HG03066 (cell line): ENCODE data around the gene CCNT1.
A peak's percentile ranks its signal among the peaks of the same experiment; 100 is the strongest.
"Not testable (repeated sequence)": the region's sequence is repeated elsewhere in the genome, so short reads cannot be mapped to it uniquely, and the experiment has no call there.

Experiments
- ATAC-seq: cut with Tn5 transposase; IDR thresholded peaks from one replicate; pipeline ENCODE4 v1.9.1; 2021; ENCODE audit warnings: low read depth; ENCODE audit not compliant: unreplicated experiment

The CCNT1 gene

DNA sequence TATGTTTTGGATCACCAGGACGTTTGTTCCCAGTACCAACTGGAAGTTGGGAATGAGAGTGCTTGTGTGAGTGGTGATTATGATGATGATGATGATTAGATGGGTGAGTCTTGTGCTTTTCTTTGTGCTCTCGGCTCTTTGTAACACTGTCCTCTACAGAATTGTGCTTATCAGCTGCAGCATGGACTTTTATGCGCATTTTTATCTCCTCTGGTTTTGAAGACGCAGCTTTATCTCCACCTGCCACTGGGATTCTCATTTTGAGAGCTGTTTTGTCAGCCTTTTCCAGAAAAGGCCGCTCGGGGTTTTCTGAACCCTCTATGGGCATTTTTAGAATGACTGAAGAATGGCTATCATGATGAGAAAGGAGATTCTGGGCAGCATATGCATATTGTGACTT lies 22.9 kb downstream of the CCNT1 start:
- ATAC-seq = no peak

DNA sequence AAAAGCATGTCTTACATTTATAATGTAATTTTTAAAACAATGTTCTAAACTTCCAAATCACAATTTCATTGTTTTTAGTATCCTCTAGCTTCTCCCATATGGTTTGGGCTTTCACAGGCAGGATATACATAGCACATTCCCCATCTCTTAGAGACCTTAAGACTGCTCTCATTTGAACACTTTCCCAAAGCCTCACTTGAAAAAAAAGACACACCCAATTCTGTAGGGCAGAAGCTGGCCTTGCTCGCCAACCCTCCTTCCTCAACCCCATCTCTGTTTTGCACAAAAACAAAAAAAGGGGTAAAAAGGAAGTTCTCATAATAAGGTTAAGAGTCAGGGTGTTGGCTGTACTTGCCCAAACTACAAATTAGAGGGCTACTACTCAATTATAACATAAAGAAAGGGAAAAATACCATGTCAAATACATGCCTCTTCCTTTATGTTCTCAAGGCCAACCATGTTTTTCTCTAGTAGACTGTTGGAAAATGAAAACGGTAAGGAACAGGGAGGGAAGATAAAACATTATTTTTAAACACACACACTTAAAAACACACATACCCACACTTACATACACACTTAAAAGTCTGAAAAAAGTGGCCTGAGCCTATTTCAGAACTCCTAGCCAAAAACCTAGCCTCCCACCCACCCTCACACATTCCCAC lies 24.6 kb downstream of the CCNT1 start:
- ATAC-seq = no peak

DNA sequence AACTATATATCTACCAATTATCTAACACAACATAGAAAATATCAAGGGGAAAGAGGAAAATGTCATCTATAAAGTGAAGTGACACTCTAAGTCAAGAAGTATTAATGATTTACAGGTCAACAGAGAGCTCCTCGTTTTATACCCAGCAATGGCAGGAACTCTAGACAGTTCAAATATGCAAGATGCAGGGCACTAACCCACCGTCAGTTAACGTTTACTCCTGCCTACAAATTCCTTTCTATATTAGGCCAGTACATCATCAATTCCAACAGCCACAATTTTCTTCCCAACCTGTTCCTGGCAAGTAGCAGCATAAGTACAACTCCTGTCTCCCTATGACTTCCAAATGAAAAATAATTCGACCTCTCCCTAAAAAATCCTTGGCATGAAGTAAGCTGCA lies 25.5 kb downstream of the CCNT1 start:
- no peak for ATAC-seq

DNA sequence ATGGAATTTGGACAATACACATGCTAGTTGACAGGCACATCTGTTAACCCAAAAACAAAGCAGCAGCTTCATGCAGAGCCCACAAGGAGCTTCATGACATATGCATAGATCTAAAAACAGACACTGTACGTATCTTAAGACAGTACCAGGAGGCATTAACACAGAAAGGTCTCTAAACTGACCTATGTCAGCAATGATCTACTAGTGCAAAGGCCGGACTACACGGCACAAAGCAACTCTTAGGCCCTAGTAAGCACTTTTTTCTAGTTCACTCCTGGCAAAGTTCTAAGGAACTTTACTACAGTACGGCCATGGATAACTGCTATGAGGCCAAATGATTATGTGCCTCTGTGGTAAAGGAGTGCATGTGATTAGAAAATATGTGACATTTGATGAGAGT lies 26.1 kb downstream of the CCNT1 start:
- no peak for ATAC-seq

DNA sequence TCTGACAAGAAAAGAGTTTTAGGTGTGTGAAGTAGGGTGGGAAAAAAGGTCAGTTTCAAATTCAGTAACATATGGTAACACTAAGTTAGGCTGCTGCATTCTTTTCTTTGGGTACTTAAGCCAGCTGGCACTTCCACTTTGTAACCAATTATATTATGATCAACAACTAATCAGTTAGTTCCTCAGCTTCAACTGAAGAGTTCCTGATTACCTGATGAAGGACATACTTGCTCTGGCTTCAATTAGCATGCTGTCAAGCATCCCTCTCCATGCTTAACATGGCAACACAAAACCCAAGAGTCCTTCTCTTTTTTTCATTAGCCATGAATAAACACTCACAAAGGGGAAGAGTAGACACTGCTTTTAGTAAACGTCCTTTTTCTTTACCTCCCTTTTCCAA lies 27.7 kb downstream of the CCNT1 start:
- no peak for ATAC-seq

DNA sequence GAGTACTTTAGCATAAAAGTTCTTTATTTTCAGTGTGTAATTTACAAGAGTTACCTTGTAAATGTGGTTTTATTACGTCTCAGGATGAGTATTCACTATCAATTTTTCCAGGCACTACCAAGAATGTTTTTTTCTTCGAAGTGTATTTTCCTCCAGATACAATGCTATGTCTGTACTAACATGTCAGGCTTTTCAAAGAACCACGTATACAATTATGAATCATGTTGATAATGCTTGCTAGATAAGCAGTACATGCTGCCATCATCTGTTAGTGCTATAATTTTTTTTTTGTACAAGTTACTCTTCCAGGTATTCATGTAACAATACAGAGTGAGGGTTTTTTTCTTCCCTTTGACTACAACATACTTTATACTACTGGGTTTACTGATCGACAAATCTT lies 28.9 kb downstream of the CCNT1 start:
- ATAC-seq = no peak

DNA sequence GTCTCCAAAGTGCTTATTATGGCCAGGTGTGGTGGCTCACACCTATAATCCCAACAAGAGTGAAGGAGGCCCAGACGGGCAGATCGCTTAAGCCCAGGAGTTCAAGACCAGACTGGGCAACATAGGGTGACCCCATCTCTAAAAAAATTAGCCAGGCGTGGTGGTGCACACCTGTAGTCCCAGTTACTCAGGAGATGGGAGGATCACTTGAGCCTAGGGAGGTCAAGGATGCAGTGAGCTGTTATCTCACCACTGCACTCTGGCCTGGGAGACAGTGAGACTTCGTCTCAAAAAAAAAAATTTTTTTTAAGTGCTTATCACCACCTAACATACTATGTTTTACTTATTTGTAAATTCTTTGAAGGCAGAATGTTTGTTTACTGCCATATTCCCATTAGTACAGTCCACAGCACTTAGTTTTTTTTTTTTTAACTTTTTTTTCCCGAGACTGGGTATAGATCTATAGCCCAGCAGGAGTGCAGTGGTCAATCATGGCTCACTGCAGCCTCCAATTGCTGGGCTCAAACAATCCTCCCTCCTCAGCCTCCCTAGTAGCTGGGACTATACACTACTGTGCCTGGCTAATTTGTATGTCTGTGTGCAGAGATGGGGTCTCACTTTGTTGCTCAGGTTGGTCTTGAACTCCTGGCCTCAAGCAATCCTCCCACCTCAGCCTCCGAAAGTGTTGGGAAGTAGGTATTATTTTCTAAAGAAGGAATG lies 29.7 kb downstream of the CCNT1 start:
- ATAC-seq = no peak

DNA sequence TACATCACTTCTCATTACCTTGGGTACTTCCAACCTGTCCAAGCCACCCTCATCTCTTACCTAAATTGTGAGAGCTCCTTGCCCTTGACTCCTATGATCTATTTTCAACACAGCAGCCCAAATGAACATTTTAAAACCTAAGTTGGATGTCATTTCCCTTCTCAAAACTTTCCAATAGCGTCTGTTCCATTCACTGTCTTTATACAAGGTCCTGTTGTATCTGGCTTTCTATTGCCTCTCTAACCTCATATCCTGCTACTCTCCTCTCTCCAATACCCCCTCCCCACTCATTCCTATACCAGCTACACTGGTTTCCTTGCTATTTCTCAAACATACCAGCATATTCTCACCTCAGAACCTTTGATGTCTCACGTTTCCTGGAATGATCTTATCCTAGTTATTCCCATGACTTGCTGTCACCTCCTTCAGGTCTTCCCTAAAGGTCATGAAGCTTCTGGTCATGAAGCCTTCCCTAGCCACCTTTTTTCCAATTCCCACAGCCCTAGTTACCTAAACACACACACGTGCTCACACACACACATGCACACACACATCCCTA lies 30.4 kb downstream of the CCNT1 start:
- ATAC-seq = no peak

DNA sequence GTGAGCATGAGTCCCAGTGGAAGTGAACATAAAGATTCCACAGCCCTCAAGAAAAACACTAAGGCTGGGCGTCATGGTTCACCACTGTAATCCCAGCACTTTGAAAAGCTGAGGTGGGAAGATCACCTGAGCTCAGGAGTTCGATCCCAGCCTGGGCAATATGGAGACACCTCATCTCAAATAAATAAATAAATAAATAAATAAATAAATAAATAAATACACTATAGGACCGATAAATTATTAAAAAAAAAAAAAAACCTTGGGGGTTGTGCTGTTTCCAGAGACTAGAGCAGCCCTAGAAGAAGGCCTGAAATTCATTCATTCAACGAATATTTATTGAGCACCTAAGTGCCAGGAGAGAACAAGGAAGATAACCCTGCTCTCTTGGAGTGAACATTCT lies 33.0 kb downstream of the CCNT1 start:
- ATAC-seq = no peak

DNA sequence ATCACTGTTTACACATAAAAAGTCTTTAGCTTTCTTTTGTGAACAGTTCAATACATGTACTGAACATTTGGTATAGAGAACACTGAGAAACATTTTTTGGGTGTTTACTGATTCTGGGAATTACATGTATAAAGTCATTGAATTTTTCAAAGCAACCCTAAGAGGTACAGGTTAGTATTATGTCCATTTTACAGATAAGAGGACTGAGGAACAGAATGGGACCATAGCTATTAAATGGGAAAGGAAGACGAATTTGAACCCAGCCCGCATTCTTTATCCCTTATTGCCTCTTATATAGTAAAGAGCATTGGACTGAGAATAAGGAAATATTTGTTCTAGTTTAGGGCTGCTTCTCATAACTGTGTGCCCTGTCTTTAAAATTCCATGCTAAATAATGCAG lies 33.6 kb downstream of the CCNT1 start:
- no peak for ATAC-seq

DNA sequence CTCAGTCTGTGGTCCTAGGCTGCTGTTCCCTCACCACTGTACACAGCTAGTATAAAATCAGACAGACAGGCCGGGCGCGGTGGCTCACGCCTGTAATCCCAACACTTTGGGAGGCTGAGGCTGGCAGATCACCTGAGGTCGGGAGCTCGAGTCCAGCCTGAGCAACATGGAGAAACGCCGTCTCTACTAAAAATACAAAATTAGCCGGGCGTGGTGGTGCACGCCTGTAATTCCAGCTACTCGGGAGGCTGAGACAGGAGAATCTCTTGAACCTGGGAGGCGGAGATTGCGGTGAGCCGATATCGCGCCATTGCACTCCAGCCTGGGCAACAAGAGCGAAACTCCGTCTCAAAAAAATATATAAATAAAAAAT lies 34.0 kb downstream of the CCNT1 start:
- ATAC-seq = not testable (repeated sequence)

DNA sequence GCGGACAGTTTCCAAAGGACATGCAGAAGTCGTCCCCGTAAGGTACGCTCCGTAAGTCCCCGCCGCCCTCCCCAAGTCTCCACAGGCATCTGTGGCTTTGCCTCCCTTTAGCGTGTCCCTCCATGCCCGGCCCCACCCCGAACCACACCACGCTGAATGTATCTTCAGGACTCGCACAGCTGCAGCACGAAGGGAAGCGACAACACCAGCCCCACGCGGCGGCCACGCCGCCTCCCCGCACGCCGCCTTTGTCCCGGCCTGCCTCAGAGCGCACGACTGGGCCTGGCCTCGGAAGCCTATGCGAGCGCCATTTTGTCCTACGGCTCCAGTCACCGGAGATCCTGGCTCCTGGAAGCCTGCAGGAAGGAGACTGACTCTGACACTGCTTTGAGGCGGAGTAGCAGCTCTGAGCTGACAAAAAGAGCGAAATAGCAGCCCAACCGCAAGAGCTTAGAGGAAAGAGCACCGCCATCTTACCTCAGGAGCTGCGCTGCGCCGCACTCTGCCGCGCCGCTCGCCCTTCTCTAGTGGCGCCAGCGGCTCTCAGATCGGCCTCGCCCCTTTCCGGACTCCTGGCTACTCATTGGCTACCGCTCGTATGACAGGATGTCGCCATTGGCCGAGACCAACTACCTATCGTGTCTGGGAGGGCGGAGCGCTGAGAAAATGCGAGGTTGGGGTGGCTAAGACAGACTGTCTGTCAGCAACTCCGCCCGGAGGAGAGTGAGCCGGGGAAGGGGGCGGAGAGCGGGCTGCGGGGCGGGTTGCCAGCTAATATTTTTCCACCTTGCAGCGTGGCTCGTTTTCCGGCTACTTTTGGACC lies 34.6 kb downstream of the CCNT1 start, which contains the start of gene KANSL2:
KANSL2 (minus strand) TSS at position 529 of the 823 bp plus-strand sequence. CDS start 606 bp downstream, outside the sequence.
- ATAC-seq = peak; percentile 99

DNA sequence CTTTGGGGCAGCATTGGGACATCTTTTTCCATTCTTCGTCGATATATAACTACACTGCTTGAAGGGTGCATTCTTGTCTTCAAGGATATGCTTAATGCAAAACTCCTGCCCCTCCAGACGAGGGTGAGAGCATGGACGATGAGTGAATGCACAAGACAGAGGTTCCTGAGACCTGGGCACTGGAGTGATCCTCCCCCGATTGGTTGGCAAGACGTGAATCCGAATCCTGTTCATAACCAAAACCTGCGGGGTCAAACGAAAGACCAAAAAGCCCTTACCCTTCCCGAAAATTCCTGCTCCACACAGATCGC lies 35.2 kb downstream of the CCNT1 start:
- no peak for ATAC-seq

DNA sequence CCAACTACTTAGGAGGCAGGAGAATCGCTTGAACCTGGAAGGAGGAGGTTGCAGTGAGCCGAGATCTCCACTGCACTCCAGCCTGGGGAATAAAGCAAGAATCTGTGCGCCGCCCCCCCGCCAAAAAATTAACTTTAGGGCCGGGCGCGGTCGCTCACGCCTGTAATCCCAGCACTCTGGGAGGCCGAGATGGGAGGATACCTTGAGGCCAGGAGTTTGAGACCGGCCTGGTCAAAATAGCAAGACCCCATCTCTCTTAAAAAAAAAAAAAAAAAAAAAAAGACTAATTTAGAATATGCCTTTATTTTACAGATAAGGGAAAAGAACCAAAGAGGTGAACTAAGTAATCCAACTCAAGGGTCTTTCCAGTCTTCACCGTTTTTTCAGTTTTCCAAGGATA lies 35.6 kb downstream of the CCNT1 start:
- ATAC-seq = no peak

DNA sequence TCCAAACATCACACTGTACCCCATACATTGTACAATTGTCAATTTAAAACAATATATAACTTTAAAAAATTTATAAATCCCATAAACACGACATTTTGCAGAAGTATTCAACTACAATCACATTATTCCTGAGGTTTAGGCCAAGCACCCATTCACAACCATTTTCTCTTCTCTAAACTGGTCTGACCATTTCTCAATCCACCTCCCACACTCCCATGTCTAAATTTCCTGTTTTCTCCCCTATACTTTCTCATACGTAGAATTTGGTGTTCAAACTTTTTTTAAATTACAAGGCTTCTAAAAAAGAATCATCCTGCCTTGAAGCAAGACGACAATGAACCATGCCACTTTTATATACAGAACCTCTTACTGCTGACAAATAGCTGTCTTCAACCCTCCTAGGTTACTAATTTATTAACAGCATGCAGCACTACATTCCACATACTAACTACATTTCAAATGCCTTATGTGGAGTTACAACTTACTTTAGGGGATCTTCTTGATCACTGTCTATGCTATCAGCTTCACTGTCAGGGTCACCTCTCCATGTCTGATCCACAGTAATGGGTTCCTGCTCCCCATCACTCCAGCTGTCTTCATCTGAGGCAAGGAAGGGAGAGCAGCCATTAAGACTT lies 37.8 kb downstream of the CCNT1 start:
- ATAC-seq = no peak

DNA sequence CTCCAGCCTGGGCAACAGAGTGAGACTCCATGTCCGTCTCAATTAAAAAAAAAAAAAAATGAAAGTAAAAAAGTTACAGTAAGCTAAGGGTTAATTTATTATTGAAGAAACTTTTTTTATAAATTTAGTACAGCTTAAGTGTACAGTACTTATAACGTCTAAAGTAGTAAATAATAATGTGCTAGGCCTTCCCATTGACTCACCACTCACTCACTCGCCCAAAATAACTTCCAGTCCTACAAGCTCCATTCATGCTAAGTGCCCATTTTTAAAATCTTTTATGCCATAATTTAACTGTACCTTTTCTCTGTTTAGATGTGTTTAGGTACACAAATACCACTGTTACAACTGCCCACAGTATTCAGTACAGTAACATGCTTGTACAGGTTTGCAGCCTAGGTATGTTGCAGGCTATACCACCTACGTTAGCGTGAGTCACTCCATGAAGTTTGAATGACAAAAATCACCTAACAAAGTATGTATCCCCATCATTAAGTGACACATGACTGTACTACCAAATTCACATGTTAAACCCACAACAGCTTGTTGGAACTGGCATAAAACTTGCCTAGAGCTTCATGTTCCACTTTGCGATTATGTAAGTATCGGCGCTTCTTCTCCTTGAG lies 45.2 kb downstream of the CCNT1 start:
- no peak for ATAC-seq

DNA sequence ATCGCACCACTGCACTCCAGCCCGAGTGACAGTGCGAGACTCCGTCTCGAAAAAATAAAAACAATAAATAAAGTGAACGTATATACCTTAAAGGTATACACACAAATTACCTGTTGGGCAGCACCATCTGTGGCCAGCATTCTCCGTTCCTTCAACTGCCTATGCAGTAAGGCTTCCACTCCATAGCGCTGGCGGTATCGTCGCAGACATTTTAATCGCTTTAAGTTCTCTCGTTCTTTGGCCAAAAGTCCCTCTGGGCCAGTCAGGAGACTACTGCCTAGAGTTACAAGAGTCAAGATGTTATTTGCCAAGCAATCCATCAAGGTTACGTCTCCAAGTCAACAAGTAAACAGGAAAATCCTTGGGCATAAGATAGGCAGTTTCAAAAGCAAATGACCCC lies 47.5 kb downstream of the CCNT1 start:
- no peak for ATAC-seq

DNA sequence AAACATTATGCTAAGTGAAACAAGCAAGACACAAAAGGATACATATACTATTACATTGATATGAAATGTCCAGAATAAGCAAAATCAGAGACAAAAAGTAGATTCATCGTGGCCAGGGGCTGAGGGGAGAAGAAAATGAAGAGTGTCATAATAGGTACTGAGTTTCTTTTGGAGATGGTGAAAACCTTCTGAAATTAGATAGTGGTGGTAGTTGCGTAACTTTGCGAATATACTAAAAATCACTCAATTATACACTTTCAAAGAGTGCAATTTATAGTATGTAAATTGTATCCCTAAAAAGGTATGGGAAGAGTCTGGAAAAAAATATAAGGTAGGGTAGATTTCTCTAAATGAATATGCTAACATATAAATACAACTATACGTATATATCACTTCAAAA lies 56.6 kb downstream of the CCNT1 start:
- no peak for ATAC-seq

DNA sequence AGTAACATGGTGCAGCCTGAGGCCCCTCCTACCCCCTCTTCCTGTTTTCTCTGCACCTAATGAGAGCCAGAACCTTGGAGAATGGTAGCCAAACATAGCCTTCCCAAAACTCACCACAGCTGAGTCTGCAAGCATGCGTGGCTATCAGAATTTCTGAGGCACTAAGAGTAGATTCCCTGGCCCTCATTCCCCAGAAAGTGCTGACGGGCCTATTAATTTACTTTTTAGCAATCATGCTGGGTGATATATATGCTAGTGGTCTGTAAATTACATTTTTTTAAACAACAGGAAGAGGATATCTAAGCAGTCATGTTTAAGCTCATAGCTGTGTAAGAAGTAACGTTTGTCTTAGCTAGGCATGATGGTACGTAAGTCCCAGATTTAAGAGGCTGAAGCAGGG lies 64.8 kb downstream of the CCNT1 start:
- no peak for ATAC-seq

DNA sequence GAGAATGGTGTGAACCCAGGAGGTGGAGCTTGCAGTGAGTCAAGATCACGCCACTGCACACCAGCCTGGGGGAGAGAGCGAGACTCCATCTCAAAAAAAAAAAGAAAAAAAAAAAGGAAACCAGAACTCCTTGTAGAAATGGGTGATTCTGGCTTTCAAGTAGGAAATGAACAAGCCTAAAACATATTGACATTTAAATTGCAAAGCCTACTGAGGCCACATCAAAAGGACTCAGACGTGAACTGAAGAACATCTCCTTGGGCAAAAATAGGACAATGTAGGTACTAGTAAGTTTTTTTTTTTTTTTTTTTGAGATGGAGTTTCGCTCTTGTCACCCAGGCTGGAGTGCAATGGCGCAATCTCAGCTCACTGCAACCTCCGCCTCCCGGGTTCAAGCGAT lies 71.2 kb downstream of the CCNT1 start:
- ATAC-seq = not testable (repeated sequence)

DNA sequence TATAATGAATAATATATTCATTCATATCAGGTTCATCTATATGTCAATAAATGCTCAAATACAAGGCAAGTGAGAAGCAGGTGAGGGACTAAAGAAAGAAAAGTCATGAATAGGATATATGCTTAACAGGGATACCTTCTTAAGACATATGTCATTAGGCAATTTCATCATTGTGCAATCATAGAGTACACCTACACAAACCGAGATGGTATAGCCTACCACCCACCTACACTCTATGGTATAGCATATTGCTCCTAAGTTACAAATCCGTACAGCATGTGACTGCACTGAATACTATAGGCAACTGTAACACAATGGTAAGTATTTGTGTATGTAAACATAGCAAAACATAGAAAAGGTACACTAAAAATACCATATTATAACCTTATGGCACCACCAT lies 73.5 kb downstream of the CCNT1 start:
- ATAC-seq = no peak
